T-helper 2 cell treated with Interferon-gamma antibody and Interleukin-4, amounts not matched to agents 5 μg/mL and 100 μg/mL, for 36 hours (primary cell): ENCODE results near the gene IL1RL2.

ENCODE experiments used
- DNase-seq: peaks from one replicate; pipeline ENCODE4 v3.0.0; 2021; ENCODE audit warnings: low spot score
- H3K27ac Mint-ChIP-seq: one replicate; pipeline ENCODE4 v1.8.0; 2021; ENCODE audit warnings: mild to moderate bottlenecking, mixed read lengths
- H3K27me3 Mint-ChIP-seq: one replicate; pipeline ENCODE4 v1.8.0; 2021; ENCODE audit warnings: low read depth, mixed read lengths
- H3K36me3 Mint-ChIP-seq: one replicate; pipeline ENCODE4 v1.8.0; 2021; ENCODE audit warnings: low read depth, mixed read lengths
- H3K4me1 Mint-ChIP-seq: one replicate; pipeline ENCODE4 v1.8.0; 2021; ENCODE audit warnings: low read depth, mixed read lengths
- H3K4me3 Mint-ChIP-seq: one replicate; pipeline ENCODE4 v1.8.0; 2022; ENCODE audit warnings: mild to moderate bottlenecking, moderate library complexity, mixed read lengths
- H3K9me3 Mint-ChIP-seq: one replicate; pipeline ENCODE4 v1.8.0; 2021; ENCODE audit warnings: mixed read lengths

The IL1RL2 gene

GRCh38 chr2:102186791-102187495 is at the start of gene IL1RL2:
Gene IL1RL2 (plus strand): TSS chr2:102187023. CDS start chr2:102187868, 845 bp downstream.
- Mint-ChIP-seq H3K27ac (no peak within 1 kb of the TSS), H3K9me3 (no peaks in the 10 kb centered on the region), H3K4me3 (peak within 1 kb of the TSS; percentile 74), H3K4me1 (peaks cover 8% of the 10 kb centered on the region), H3K36me3 (no peaks in the 10 kb centered on the region), H3K27me3 (peaks cover 32% of the 10 kb centered on the region)
- DNase-seq = no peak

DNA sequence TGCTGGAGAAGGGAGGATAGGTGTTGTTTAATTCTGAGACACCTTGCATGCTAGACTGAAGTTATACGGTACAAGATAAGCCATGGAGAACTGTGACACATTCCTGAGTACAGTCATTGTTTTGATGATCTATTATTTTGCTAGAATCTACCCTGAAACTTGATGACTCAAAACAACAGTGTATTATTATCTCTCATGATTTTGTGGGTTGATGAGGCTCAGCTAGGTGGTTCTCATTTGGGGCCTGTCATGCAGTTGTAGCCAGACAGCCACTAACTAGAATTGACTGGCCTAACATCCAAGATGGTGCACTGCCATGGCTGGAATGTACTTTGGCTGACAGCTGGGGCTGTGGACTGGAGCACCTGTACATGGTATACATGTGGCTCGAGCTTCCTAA is 49.7 kb upstream of the IL1RL2 start:
- peak; percentile 45 for DNase-seq
- H3K4me1 Mint-ChIP-seq = peaks cover 14% of the 10 kb centered on the region
- H3K9me3 Mint-ChIP-seq = peaks cover 11% of the 10 kb centered on the region
- no peak overlapping the region for H3K4me3 Mint-ChIP-seq
- no peak overlapping the region for H3K27ac Mint-ChIP-seq
- H3K36me3 Mint-ChIP-seq = peaks cover 7% of the 10 kb centered on the region
- peaks cover 33% of the 10 kb centered on the region for H3K27me3 Mint-ChIP-seq

DNA sequence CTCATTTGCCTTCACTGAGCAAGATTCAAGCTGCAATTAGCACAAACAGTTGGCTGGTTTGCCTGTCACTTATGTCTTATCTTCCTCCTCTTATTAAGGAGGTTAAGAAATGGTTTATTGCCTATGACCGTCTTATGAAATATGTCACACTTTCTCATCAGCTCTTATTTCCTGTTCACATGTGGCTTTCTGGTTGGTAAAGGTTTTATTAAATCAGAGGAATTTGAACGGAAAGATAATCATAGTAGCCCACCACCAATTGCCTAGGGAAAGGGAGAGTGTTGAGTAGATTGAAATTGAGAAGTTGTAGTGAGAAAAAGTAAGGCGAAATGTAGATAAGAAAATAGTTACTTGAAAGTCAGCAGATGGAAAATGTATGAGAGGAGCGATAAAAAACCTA is 48.5 kb upstream of the IL1RL2 start:
- Mint-ChIP-seq H3K4me3 (no peak overlapping the region), H3K4me1 (peaks cover 18% of the 10 kb centered on the region), H3K27ac (no peak overlapping the region), H3K36me3 (peaks cover 11% of the 10 kb centered on the region), H3K27me3 (peaks cover 37% of the 10 kb centered on the region), H3K9me3 (peaks cover 12% of the 10 kb centered on the region)
- DNase-seq = no peak

- DNase-seq = no peak
- peaks cover 26% of the 10 kb centered on the region for H3K9me3 Mint-ChIP-seq
- peaks cover 38% of the 10 kb centered on the region for H3K27me3 Mint-ChIP-seq
- H3K4me1 Mint-ChIP-seq = peaks cover 18% of the 10 kb centered on the region
- no peak overlapping the region for H3K4me3 Mint-ChIP-seq
- no peak overlapping the region for H3K27ac Mint-ChIP-seq
- H3K36me3 Mint-ChIP-seq = peaks cover 11% of the 10 kb centered on the region
Measured at GRCh38 chr2:102139851-102140250, 47.0 kb upstream of the IL1RL2 start.

DNA sequence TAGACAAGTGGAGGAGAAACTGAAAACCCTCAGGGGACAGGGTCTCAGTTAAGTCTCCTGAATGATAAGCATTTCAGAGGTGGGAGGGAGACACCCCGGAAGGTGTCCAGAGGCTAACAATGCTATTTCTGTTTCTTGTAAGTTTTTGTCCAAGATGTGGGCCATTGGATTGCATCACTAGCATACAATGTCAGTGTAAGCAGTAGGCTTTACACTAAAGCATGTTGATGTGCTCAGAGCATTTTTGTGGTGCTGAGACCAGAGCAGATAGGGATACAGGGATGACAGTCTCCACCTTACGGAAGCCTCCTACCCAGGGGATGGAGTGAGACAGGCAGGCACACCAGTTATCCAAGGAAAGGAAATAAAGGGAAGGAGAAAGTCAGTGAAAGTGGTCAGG is 46.4 kb upstream of the IL1RL2 start:
- H3K9me3 Mint-ChIP-seq = peaks cover 30% of the 10 kb centered on the region
- H3K4me3 Mint-ChIP-seq = no peak overlapping the region
- H3K4me1 Mint-ChIP-seq = peaks cover 18% of the 10 kb centered on the region
- H3K27ac Mint-ChIP-seq = no peak overlapping the region
- peaks cover 38% of the 10 kb centered on the region for H3K27me3 Mint-ChIP-seq
- peaks cover 11% of the 10 kb centered on the region for H3K36me3 Mint-ChIP-seq
- no peak for DNase-seq

DNA sequence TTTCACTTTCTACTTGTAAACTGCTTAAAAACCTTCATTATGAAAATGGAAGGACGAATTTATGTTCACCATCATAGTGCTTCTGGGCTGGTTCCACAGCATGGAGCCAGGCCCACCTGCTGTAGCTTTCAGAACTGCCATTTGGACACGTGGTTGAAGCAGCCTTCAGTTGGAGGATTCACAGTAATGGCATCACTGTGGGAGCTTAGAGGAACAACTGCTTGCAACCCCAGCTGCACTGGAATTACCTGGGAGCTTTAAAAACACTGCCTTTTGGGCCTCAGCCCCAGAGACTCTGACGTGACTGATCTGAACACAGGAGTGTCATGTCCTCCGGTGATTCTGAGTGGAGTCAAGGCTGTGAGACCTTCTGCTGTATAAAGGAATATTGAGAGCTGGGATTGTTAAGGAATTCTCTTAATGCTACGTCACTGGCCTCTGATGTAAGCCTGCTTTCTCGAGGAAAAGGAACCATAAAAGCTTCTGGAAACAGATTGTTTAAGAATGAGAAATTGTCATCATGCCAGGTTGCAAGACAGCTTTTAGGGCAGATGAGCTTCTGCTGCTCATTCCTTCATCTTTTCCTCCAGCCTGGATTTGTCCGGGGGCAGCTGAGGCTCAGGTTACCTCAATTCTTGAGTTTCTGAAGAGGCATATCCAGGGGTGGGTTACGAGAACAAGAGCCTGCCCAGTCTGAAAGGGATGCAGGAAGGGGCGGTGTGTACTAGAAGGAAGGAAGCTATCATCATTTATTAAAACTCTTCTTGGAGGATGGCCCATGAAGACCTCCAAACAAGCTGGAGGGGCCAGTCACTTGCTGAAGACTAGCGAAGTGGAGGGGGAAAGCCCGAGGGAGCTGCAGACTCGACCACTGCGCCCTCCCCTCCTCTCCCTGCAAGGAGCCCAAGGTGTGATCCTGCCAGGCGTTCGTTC is 45.5 kb upstream of the IL1RL2 start:
- no peak overlapping the region for H3K27ac Mint-ChIP-seq

DNA sequence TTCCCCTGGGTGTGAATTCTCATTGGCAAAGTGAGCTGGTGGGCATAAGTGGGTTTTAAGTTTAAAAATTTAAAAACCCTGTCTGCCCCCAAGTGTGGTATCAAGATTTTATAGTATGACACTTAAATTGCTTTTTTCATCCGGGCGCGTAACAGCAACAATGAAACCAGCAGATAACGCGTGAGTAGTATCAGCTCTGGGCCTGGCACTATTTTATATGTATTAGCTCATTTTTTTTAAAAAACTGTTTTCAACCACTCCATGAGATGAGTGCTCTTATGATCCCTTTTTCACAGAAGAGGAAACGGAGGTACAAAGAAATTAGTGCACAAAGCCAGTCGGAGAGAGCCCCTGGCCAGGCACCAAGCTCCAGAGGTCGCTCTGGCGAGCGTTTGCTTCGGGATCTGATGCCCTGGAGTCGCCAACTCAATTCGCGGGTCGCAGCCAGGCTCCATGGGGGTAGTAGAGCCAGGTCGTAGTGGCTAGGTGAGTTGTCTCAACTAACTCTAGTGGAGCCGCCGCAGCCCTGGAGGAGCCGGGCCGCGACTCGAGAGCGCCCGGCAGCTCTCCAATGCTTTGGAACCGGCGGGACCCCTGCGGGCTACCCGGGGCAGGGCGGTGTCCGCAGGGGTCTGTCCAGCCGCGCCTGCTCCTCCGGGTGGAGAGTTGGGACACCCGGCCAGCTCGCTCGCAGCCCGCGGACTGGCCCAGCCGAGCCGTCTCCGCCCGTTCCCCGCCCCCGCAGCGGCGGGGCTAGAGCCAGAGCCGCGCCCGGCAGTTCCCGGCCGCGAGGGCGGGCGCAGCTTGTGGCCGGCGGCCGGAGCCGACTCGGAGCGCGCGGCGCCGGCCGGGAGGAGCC is 44.6 kb upstream of the IL1RL2 start, which contains the start of gene IL1R1:
IL1R1 (plus strand) TSS at position 777 of the 859 bp plus-strand sequence. CDS start 14,979 bp downstream, outside the sequence.
- Mint-ChIP-seq H3K36me3 (peaks cover 11% of the 10 kb centered on the region), H3K9me3 (peaks cover 40% of the 10 kb centered on the region), H3K4me1 (peaks cover 14% of the 10 kb centered on the region), H3K27ac (no peak within 1 kb of the TSS), H3K4me3 (peak within 1 kb of the TSS; percentile 57), H3K27me3 (peaks cover 38% of the 10 kb centered on the region)
- no peak for DNase-seq

More for the DNA sequence above, 45.5 kb upstream of the IL1RL2 start:
- DNase-seq = no peak
- Mint-ChIP-seq H3K36me3 (peaks cover 11% of the 10 kb centered on the region), H3K27me3 (peaks cover 38% of the 10 kb centered on the region), H3K4me1 (peaks cover 18% of the 10 kb centered on the region), H3K4me3 (no peak overlapping the region), H3K9me3 (peaks cover 36% of the 10 kb centered on the region)

GRCh38 chr2:102142829-102143449 is 43.9 kb upstream of the IL1RL2 start:
- peaks cover 10% of the 10 kb centered on the region for H3K36me3 Mint-ChIP-seq
- H3K9me3 Mint-ChIP-seq = peaks cover 45% of the 10 kb centered on the region
- no peak for DNase-seq
- H3K27me3 Mint-ChIP-seq = peaks cover 38% of the 10 kb centered on the region
- peak overlapping the region; percentile 57 for H3K4me3 Mint-ChIP-seq
- H3K27ac Mint-ChIP-seq = no peak overlapping the region
- H3K4me1 Mint-ChIP-seq = peaks cover 8% of the 10 kb centered on the region

DNA sequence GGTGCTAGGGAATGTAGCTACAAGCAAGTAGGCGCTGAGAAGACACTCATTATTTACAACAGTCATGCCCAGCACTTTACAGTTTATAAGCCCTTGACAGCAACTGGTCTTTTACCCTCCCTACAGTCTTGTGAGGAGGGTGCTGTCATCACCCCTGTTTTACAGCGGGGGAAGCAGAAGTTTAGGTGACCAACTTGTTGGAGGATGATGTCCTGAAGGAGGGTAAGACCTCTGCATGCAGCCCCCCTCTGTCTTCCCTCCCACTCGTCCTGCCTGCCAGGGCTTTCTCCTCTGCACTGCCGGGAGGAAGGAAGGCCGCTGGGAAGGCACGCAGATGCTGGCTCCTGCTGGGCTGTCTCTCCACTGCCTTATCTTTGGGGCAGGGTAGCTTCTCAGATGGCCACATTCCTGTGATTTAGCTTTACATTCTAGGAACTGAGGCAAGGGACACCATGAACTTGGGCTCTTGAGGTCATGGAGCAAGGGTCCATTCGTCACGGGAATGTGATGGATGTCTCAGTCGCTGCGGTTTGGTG is 43.3 kb upstream of the IL1RL2 start:
- H3K4me1 Mint-ChIP-seq = peaks cover 5% of the 10 kb centered on the region
- H3K27ac Mint-ChIP-seq = no peak overlapping the region
- H3K27me3 Mint-ChIP-seq = peaks cover 38% of the 10 kb centered on the region
- H3K36me3 Mint-ChIP-seq = peaks cover 10% of the 10 kb centered on the region
- H3K9me3 Mint-ChIP-seq = peaks cover 51% of the 10 kb centered on the region
- DNase-seq = no peak
- H3K4me3 Mint-ChIP-seq = peak overlapping the region; percentile 57

- peaks cover 4% of the 10 kb centered on the region for H3K4me1 Mint-ChIP-seq
- H3K27me3 Mint-ChIP-seq = peaks cover 37% of the 10 kb centered on the region
- peaks cover 10% of the 10 kb centered on the region for H3K36me3 Mint-ChIP-seq
- H3K4me3 Mint-ChIP-seq = no peak overlapping the region
- DNase-seq = no peak
- H3K27ac Mint-ChIP-seq = no peak overlapping the region
- H3K9me3 Mint-ChIP-seq = peaks cover 57% of the 10 kb centered on the region
Measured at GRCh38 chr2:102144128-102144527, 42.7 kb upstream of the IL1RL2 start.

DNA sequence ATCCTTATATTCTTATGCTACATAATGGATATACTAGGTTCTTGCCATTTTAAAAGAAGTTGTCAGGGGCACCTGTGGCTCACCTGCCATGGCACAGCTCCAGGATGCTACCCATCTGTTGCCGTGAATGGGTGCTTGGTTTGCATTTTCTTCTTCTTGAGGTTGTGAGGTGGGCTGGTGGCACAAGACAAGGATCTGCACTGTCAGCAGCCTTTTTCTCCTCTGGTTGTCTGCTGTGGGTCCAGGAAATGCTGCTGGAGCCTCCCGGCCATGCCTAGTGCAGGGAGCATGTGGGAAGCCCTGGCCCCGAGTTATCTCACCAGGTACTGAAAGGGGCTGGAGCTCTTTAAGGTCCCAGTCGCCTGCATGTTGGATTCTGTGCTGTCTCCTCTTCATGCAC is 41.7 kb upstream of the IL1RL2 start:
- Mint-ChIP-seq H3K4me3 (no peak overlapping the region), H3K27ac (no peak overlapping the region), H3K4me1 (peaks cover 4% of the 10 kb centered on the region), H3K36me3 (peaks cover 10% of the 10 kb centered on the region), H3K9me3 (peaks cover 59% of the 10 kb centered on the region), H3K27me3 (peaks cover 34% of the 10 kb centered on the region)
- no peak for DNase-seq

DNA sequence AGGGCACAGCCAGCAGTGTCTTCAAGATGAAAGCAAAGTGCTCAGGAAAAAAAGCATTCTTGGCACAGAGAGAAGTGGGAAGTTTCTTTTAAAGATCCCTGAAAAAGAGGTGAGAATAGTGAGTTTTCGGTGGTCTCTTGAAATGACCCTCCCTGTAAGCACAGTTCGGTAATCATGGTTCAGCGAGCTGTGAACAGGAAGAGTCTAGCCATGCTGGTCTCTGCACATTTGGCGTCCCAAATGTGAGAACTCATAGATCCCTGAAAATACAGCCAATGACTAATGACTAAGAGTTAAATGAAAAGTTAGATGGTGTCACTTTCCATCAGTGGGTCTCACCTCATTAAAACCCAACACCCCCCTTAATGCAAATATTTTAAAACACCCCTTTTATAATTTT is 40.9 kb upstream of the IL1RL2 start:
- Mint-ChIP-seq H3K27ac (no peak overlapping the region), H3K4me1 (peaks cover 4% of the 10 kb centered on the region), H3K9me3 (peaks cover 67% of the 10 kb centered on the region), H3K27me3 (peaks cover 27% of the 10 kb centered on the region), H3K4me3 (no peak overlapping the region), H3K36me3 (peaks cover 7% of the 10 kb centered on the region)
- DNase-seq = no peak

GRCh38 chr2:102147935-102148334 is 38.9 kb upstream of the IL1RL2 start:
- Mint-ChIP-seq H3K27me3 (peaks cover 11% of the 10 kb centered on the region), H3K4me1 (peaks cover 3% of the 10 kb centered on the region), H3K36me3 (peaks cover 3% of the 10 kb centered on the region), H3K27ac (no peak overlapping the region), H3K4me3 (no peak overlapping the region), H3K9me3 (peaks cover 76% of the 10 kb centered on the region)
- peak; percentile 56 for DNase-seq
